Uterus (tissue), 2 donors: ENCODE results near the gene PLP2.

Source experiments
- POLR2A ChIP-seq, 2 donors: fragments of 450-650 bp; IDR thresholded peaks; one replicate each; pipeline ENCODE4 v1.6.1; 2016; ENCODE audit warnings: antibody characterized with exemption in 2 of 2, mild to moderate bottlenecking in 1 of 2, moderate library complexity in 1 of 2
- TF ChIP-seq, protein P1 (sequence below), 4 experiments: fragments of 200-600 bp in 2 of 4; fragments of 450-650 bp in 2 of 4; sonication (generic) in 2 of 4; IDR thresholded peaks; one replicate each; pipeline ENCODE4 v1.5.1; 2016 to 2019; ENCODE audit warnings: antibody characterized with exemption in 4 of 4, mild to moderate bottlenecking in 2 of 4, moderate library complexity in 1 of 4

DNA sequence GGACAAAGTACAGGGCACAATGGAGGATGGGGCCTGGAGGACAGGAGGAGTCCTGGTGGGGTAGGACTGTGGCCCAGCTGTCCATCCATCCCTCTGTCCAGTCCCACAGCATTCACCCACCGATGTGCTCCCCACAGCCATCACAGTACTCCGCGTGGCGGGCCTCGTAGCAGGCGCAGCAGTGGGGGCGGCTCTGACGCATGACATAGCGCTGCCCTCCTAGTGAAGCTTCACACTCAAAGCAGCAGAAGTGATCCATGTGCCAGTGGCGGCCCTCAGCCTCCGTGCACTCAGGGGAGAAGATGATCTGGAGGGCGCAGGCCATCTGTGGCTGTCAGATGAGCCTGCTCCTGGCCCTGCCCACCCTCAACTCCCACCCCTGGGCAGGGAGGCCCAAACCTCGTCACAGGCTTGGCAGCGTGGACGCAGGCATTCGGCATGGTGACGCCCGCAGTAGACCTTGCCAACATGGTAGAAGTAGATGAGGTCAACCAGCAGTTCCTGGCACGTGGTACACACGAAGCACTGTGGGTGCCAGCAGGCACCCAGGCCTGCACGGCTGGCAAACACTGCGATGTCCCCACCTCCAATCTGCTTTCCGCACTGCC lies 6.3 kb downstream of the PLP2 start:
- no peak for TF ChIP-seq POLR2A (IDR thresholded peaks at IDR 0.05)
- TF ChIP-seq, protein P1, sequence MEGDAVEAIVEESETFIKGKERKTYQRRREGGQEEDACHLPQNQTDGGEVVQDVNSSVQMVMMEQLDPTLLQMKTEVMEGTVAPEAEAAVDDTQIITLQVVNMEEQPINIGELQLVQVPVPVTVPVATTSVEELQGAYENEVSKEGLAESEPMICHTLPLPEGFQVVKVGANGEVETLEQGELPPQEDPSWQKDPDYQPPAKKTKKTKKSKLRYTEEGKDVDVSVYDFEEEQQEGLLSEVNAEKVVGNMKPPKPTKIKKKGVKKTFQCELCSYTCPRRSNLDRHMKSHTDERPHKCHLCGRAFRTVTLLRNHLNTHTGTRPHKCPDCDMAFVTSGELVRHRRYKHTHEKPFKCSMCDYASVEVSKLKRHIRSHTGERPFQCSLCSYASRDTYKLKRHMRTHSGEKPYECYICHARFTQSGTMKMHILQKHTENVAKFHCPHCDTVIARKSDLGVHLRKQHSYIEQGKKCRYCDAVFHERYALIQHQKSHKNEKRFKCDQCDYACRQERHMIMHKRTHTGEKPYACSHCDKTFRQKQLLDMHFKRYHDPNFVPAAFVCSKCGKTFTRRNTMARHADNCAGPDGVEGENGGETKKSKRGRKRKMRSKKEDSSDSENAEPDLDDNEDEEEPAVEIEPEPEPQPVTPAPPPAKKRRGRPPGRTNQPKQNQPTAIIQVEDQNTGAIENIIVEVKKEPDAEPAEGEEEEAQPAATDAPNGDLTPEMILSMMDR (IDR thresholded peaks at IDR 0.05), result no peak
